Fibroblast of mammary gland (primary cell): ENCODE results near the gene GAS7.

ENCODE experiments used
- DNase-seq: peaks from one replicate; pipeline ENCODE4 v3.0.0-alpha.2; 2010; ENCODE audit warnings: low read depth
- H3K4me3 ChIP-seq: 2 replicates; pipeline ENCODE4 v1.5.1; 2011; ENCODE audit warnings: low read depth, mild to moderate bottlenecking, low read length, moderate library complexity; ENCODE audit not compliant: control insufficient read depth
- CTCF ChIP-seq: conservative IDR thresholded peaks from 2 replicates; pipeline ENCODE4 v1.5.1; 2011; ENCODE audit warnings: low read depth, low read length, inconsistent platforms; ENCODE audit not compliant: control insufficient read depth, insufficient read depth

GAS7 gene

GRCh38 chr17:9865586-9865985, 332.8 kb downstream of the GAS7 start:
- no peak overlapping the region for H3K4me3 ChIP-seq
- peak; percentile 21 for DNase-seq
- TF ChIP-seq CTCF: no peak

- no peak for TF ChIP-seq CTCF
- no peak for DNase-seq
- H3K4me3 ChIP-seq: no peak overlapping the region
Observed at GRCh38 chr17:9862949-9863348, 335.5 kb downstream of the GAS7 start.

GRCh38 chr17:9862220-9862619, 336.2 kb downstream of the GAS7 start:
- no peak for TF ChIP-seq CTCF
- no peak for DNase-seq
- H3K4me3 ChIP-seq: no peak overlapping the region

- DNase-seq: no peak
- TF ChIP-seq CTCF: no peak
- no peak overlapping the region for H3K4me3 ChIP-seq
Observed at GRCh38 chr17:9860851-9861250, 337.6 kb downstream of the GAS7 start.
